ENCODE measurements around the gene IL20. TPM values are rescaled to one million over a fixed set of nuclear protein-coding genes. Genes with fewer than 3 reads are reported as not detected.

The IL20 gene
- total RNA-seq, 1 donor, result not detected

DNA sequence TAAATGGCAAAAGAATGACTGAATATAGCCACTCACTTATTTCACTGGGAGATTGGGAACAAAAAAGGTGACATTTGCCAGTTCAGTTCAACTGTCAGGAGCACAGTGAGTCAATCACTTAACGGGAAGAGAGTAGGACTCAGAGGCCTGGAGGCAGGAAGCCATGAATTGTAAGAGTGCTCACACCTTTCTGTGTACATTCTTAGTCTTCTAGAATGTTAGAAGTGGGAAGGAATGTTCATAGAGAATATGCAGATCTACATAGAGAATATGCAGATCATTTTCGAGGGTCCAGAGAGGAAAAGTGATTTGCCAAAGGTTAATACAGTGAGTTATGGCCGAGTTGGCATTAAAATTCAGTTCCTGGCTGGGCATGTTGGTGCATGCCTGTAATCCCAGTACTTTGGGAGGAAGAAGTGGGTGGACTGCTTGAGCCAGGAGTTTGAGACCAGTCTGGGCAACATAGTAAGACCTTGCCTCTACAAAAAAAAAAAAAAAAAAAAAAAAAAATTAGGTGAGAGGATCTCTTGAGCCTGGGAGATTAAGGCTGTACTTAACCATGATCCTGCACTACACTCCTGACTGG lies 8.3 kb downstream of the IL20 start:
- TF ChIP-seq, protein P1, sequence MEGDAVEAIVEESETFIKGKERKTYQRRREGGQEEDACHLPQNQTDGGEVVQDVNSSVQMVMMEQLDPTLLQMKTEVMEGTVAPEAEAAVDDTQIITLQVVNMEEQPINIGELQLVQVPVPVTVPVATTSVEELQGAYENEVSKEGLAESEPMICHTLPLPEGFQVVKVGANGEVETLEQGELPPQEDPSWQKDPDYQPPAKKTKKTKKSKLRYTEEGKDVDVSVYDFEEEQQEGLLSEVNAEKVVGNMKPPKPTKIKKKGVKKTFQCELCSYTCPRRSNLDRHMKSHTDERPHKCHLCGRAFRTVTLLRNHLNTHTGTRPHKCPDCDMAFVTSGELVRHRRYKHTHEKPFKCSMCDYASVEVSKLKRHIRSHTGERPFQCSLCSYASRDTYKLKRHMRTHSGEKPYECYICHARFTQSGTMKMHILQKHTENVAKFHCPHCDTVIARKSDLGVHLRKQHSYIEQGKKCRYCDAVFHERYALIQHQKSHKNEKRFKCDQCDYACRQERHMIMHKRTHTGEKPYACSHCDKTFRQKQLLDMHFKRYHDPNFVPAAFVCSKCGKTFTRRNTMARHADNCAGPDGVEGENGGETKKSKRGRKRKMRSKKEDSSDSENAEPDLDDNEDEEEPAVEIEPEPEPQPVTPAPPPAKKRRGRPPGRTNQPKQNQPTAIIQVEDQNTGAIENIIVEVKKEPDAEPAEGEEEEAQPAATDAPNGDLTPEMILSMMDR (IDR thresholded peaks at IDR 0.05; ENCODE audit: insufficient read depth, low read length), result no peak
- no peak for DNase-seq (ENCODE audit: low read depth)
- H3K4me3 ChIP-seq (ENCODE audit: low read depth, low read length), result no peak overlapping the region

DNA sequence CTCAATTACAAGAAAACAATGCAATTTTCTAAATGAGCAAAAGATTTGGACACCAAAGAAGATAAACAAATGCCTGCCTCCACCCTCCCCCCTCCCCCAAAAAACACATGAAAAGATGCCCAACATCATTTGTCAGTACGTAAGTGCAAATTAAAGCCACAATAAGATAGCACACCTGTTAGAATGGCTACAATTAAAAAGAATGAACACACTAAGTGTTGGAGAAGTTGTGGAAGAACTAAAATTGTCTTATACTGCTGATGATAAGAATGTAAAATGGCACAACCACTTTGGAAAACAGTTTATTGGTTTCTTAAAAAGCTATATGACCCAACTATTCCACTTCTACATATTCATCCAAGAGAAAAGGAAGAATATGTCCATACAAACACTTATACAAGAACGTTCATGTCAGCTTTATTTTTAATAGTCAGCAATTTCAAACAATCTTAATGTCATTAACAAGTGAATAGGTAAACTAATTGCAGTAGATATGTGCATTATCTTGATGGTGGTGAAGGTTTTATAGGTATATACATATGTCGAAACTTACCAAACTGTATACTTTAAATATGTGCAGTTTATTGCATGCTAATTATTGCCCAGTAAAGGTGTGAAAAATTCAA lies 10.4 kb downstream of the IL20 start:
- DNase-seq (ENCODE audit: low read depth), result no peak
- no peak overlapping the region for H3K4me3 ChIP-seq (ENCODE audit: low read depth, low read length)
- TF ChIP-seq, protein P1 (IDR thresholded peaks at IDR 0.05; ENCODE audit: insufficient read depth, low read length), result no peak

DNA sequence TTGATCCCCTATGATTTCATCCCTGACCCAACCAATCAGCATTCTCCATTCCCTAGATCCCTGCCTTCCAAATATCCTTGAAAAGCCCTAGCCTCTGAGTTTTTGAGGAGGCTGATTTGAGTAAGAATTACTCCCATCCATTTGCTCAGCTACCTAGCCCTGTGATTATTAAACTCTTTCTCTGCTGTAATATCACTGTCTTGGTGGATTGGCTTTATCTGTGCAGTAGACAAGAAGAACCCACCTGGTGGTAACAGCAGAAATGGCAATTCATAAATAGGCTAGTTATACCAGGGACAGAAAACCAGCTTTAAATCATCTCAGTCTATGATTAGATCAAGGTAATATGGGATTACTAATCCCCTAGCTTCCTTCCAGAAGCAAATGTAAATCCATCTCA lies 13.0 kb downstream of the IL20 start:
- TF ChIP-seq, protein P1 (IDR thresholded peaks at IDR 0.05; ENCODE audit: insufficient read depth, low read length), result no peak
- H3K4me3 ChIP-seq (ENCODE audit: low read depth, low read length), result no peak overlapping the region
- no peak for DNase-seq (ENCODE audit: low read depth)

DNA sequence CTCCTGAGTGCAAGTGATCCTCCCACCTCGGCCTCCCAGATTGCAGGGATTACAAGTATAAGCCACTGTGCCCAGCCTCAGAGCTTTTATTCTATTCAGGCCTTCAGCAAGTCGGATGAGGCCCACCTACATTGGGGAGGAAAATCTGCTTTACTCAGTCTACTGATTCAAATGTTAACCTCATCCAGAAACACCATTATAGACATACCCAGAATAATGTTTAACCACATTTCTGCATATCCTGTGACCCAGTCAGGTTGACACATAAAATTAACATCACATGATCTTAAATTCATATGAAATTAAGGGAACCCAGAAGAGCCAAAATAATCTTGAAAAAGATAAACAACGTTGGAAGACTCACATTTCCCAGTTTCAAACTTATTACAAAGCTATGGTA lies 14.9 kb downstream of the IL20 start:
- no peak overlapping the region for H3K4me3 ChIP-seq (ENCODE audit: low read depth, low read length)
- DNase-seq (ENCODE audit: low read depth), result no peak
- TF ChIP-seq, protein P1 (IDR thresholded peaks at IDR 0.05; ENCODE audit: insufficient read depth, low read length), result no peak

DNA sequence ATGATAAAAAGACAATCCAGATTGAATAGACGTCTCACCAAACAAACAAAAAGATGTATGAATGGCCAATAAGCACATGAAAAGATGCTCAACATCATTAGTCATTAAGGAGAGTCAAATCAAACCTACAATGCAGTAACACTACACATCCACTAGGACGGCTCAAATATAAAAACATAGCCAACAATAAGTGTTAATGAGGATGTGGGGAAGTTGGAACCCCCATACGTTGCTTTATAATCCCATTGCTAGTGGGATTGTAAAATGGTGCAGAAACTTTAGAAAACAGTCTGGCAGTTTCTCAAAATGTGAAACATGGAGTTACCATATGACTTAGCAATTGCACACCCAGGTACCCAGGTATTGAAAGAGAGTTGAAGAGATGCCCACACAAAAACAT lies 17.1 kb downstream of the IL20 start:
- H3K4me3 ChIP-seq (ENCODE audit: low read depth, low read length), result no peak overlapping the region
- TF ChIP-seq, protein P1 (IDR thresholded peaks at IDR 0.05; ENCODE audit: insufficient read depth, low read length), result no peak
- no peak for DNase-seq (ENCODE audit: low read depth)

DNA sequence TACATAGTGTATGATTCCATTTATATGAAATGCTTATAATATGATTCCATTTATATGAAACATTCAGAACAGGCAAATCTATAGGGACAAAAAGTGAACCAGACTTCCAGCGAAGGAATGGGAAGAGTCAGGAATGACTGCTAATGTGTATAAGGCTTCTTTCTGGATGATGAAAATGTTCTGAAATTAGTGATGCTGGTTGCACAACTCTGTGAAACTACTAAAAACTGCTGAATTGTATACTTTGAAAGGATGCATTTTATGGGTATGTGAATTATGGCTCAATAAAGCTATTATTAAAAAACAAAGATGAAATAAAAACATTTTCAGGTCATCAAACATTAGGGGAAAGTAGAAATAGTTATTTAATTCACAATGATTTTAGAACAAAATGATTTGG lies 17.7 kb downstream of the IL20 start:
- TF ChIP-seq, protein P1 (IDR thresholded peaks at IDR 0.05; ENCODE audit: insufficient read depth, low read length), result no peak
- no peak overlapping the region for H3K4me3 ChIP-seq (ENCODE audit: low read depth, low read length)
- DNase-seq (ENCODE audit: low read depth), result peak; percentile 36

DNA sequence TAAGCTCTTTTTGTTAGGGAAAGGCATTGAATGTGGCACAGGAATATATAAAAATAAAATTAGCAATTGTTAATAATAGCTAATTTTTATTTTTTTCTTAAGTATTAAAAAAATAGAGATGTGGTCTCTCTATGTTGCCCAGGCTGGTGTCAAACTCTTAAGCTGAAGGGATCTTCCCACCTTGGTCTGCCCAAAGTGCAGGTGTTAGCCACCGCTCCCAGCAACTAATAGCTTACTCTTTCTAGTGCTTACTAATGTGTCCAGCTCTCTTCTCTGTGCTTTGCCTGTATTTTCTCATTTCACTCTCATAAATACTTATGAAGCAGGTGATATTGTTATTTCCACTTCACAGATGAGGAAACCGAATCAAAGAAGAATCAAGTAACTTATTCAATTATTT lies 18.5 kb downstream of the IL20 start:
- TF ChIP-seq, protein P1 (IDR thresholded peaks at IDR 0.05; ENCODE audit: insufficient read depth, low read length), result no peak
- H3K4me3 ChIP-seq (ENCODE audit: low read depth, low read length), result no peak overlapping the region
- DNase-seq (ENCODE audit: low read depth), result no peak

All from fibroblast of the aortic adventitia (primary cell).